RWPE1 (cell line): ENCODE measurements around the gene PCDHGA1.
"Not testable (repeated sequence)": the region's sequence is repeated elsewhere in the genome, so short reads cannot be mapped to it uniquely, and the experiment has no call there.

Experiments
- CTCF ChIA-PET: fragments of 350-600 bp; sonication (Branson Sonifier 250); formaldehyde crosslinking; extraction: SDS; loops from one replicate; lab custom pipeline; 2021; lab: Yijun Ruan, JAX
- POLR2A ChIA-PET: fragments of 400-600 bp; formaldehyde crosslinking; extraction: SDS; loops from one replicate; lab custom pipeline; 2020; ENCODE audit warnings: antibody characterized with exemption; ENCODE audit not compliant: low non-redundant PET; lab: Yijun Ruan, JAX
- DNase-seq: peaks from one replicate; pipeline ENCODE4 v3.0.0; 2012; ENCODE audit warnings: low spot score
- H3K27ac ChIP-seq: fragments of 450-650 bp; 2 replicates; pipeline ENCODE4 v1.5.1; 2017
- CTCF ChIP-seq: fragments of 450-650 bp; conservative IDR thresholded peaks from 2 replicates; pipeline ENCODE4 v1.5.1; 2017; ENCODE audit warnings: low read depth, mild to moderate bottlenecking

The PCDHGA1 gene

GRCh38 chr5:141398608-141399007, 68.3 kb downstream of the PCDHGA1 start:
- ChIA-PET POLR2A (no interaction called here), CTCF (interaction anchor here (1.7 kb wide), 1 partner anchor 68 kb away, joined by 4 read pairs; the partner anchor contains the start of gene PCDHGA1)
- TF ChIP-seq CTCF, result no peak
- H3K27ac ChIP-seq, result no peak overlapping the region
- DNase-seq, result no peak

GRCh38 chr5:141399555-141400258, 69.4 kb downstream of the PCDHGA1 start:
- ChIA-PET CTCF (interaction anchor here (0.5 kb wide), 1 partner anchor 9 kb away, joined by 3 read pairs; no protein-coding TSS in a partner anchor), POLR2A (no interaction called here)
- no peak for TF ChIP-seq CTCF
- H3K27ac ChIP-seq, result no peak overlapping the region
- DNase-seq, result no peak

- ChIA-PET POLR2A (interaction anchor here (1.1 kb wide), 1 partner anchor 107 kb away, joined by 3 read pairs; no protein-coding TSS in a partner anchor), CTCF (interaction anchor here (0.6 to 1.4 kb wide), 9 partner anchors 15 to 516 kb away, joined by 3 to 7 read pairs (median 5); partner anchors contain the start of genes PCDHAC1 and PCDHGB7)
- DNase-seq, result peak; percentile 47
- peak; percentile 23; the same call in 1 of the 2 replicates for TF ChIP-seq CTCF
- no peak within 1 kb of the TSS for H3K27ac ChIP-seq
Measured at GRCh38 chr5:141402553-141403243, 72.4 kb downstream of the PCDHGA1 start, which contains the start of gene PCDHGA9. Gene PCDHGA9 (plus strand): TSS chr5:141402778. CDS start chr5:141402953, 175 bp downstream.

- CTCF ChIA-PET, result interaction anchor here (0.6 to 1.4 kb wide), 10 partner anchors 14 to 517 kb away, joined by 3 to 7 read pairs (median 4); partner anchors contain the start of genes PCDHAC1 and PCDHGB7
- DNase-seq, result no peak
- no peak overlapping the region for H3K27ac ChIP-seq
- POLR2A ChIA-PET, result interaction anchor here (1.1 kb wide), 1 partner anchor 106 kb away, joined by 3 read pairs; no protein-coding TSS in a partner anchor
- no peak for TF ChIP-seq CTCF
Measured at GRCh38 chr5:141403387-141403786, 73.1 kb downstream of the PCDHGA1 start.

GRCh38 chr5:141407790-141408505, 77.6 kb downstream of the PCDHGA1 start, which contains the start of gene PCDHGB6:
Gene PCDHGB6 (plus strand): TSS chr5:141408021. CDS start chr5:141408203, 182 bp downstream.
- CTCF ChIA-PET, result interaction anchor here (0.6 to 0.9 kb wide), 4 partner anchors 9 to 1006 kb away, joined by 3 to 4 read pairs (median 3); partner anchors contain the start of genes PCDHGA8 and PCDHGB7
- POLR2A ChIA-PET, H3K27ac ChIP-seq, DNase-seq: not testable (repeated sequence)
- peak; percentile 58 for TF ChIP-seq CTCF
